K562 (cell line): Measurements from ENCODE around the gene FRMD7.

Experiments
- ERF ChIP-seq: fragments of 450-650 bp; formaldehyde crosslinking; IDR thresholded peaks from 2 replicates; pipeline ENCODE4 v1.4.0; 2020; ENCODE audit warnings: mild to moderate bottlenecking, mixed read lengths
- GATAD2A ChIP-seq: fragments of 450-650 bp; IDR thresholded peaks from 2 replicates; pipeline ENCODE4 v1.6.1; 2017
- HNRNPL ChIP-seq: fragments of 200-400 bp; formaldehyde crosslinking; IDR thresholded peaks from 2 replicates; pipeline ENCODE4 v1.6.1; 2017; ENCODE audit warnings: low read depth, mild to moderate bottlenecking, low read length
- NFE2 ChIP-seq: IDR thresholded peaks from 2 replicates; pipeline ENCODE4 v1.6.1; 2014; ENCODE audit warnings: antibody characterized with exemption, low read depth
- POLR2AphosphoS2 ChIP-seq: IDR thresholded peaks from 2 replicates; pipeline ENCODE4 v1.6.1; 2012; ENCODE audit warnings: low read length, improper control_type of control experiment
- PRDM10 ChIP-seq: fragments of 450-650 bp; IDR thresholded peaks from 2 replicates; pipeline ENCODE4 v1.6.1; 2018; ENCODE audit not compliant: partially characterized antibody
- SMARCA5 ChIP-seq: fragments of 450-650 bp; IDR thresholded peaks from 2 replicates; pipeline ENCODE4 v1.6.1; 2016
- ZKSCAN8 ChIP-seq: fragments of 200-800 bp; sonication (Bioruptor generic); IDR thresholded peaks from 2 replicates; pipeline ENCODE4 v1.6.1; 2016; ENCODE audit warnings: missing genetic modification characterization, missing compliant biosample characterization
- ZNF232 ChIP-seq: sonication (generic); formaldehyde crosslinking; IDR thresholded peaks from 2 replicates; pipeline ENCODE4 v1.8.0; 2022; ENCODE audit warnings: mild to moderate bottlenecking, missing genetic modification reagents
- ZNF766 ChIP-seq: fragments of 200-800 bp; sonication (Bioruptor generic); conservative IDR thresholded peaks from 2 replicates; pipeline ENCODE4 v1.6.1; 2016; ENCODE audit warnings: missing genetic modification characterization, missing compliant biosample characterization

- TF ChIP-seq PRDM10 (no peak), NFE2 (no peak), POLR2AphosphoS2 (no peak), ZNF766 (CRISPR knock-in tag) (no peak), ZNF232 (no peak), ERF (no peak), ZKSCAN8 (CRISPR knock-in tag) (no peak), SMARCA5 (no peak), HNRNPL (no peak), GATAD2A (no peak)
These were observed 45.8 kb upstream of the FRMD7 start for GRCh38 chrX:132173647-132174046.
